Erythroblast (primary cell): ENCODE measurements around the gene CCDC81.

Source experiments
- GATA1 ChIP-seq: IDR thresholded peaks from 2 replicates; pipeline ENCODE4 v1.6.1; 2011; ENCODE audit warnings: low read depth, mild to moderate bottlenecking, control low read depth, low read length, moderate library complexity
- POLR2A ChIP-seq: IDR thresholded peaks from 2 replicates; pipeline ENCODE4 v1.6.1; 2011; ENCODE audit warnings: mild to moderate bottlenecking, low read length

DNA sequence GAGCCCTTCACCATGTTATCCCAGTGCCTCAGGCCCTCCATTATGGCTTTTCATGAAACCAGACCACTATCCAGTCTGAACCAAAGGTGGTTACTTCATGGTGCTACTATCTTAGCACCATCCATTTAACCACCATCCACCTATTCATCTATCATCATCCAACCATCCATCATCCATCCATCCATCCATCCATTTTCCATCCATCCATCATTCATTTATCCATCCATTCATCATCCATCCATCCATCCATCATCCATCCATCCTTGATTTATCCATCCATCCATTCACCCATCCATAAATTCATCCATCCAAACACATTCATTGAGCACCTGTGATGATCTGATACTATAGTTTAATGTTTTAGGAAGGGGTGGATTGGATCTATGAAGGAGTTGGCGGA is 93.5 kb downstream of the CCDC81 start:
- TF ChIP-seq POLR2A: no peak
- no peak for TF ChIP-seq GATA1
